B cell (primary cell): ENCODE measurements around the gene PLEKHA5. TPM values are rescaled to one million over a fixed set of nuclear protein-coding genes. Genes with fewer than 3 reads are reported as not detected.

Experiments
- ATAC-seq: fragments of 200-7000 bp; cut with Tn5 transposase; one replicate; pipeline ENCODE4 v1.10.0; 2021; ENCODE audit warnings: low read depth, mild to moderate bottlenecking, moderate number of reproducible peaks, moderate library complexity
- CTCF ChIA-PET: fragments of 350-600 bp; sonication (Branson Sonifier 250); formaldehyde crosslinking; loops from one replicate; lab custom pipeline; 2021; ENCODE audit warnings: antibody characterized with exemption, inconsistent platforms; lab: Charles Lee
- POLR2A ChIA-PET: fragments of 350-600 bp; sonication (Branson Sonifier 250); formaldehyde crosslinking; loops from one replicate; lab custom pipeline; 2021; ENCODE audit warnings: antibody characterized with exemption; lab: Charles Lee
- DNase-seq: peaks from one replicate; pipeline ENCODE4 v3.0.0; 2013
- H2AFZ ChIP-seq: 2 replicates; pipeline ENCODE4 v1.6.1; 2012; ENCODE audit warnings: mild to moderate bottlenecking, low read depth, low read length; ENCODE audit not compliant: insufficient read depth, poor library complexity, severe bottlenecking
- H3K27ac ChIP-seq, 2 donors: 1 replicate in 1 of 2; 2 replicates in 1 of 2; pipeline ENCODE4 v1.5.1; 2012 to 2013; ENCODE audit warnings: low read length in 2 of 2, mild to moderate bottlenecking in 2 of 2, moderate library complexity in 1 of 2
- H3K27me3 ChIP-seq, 4 experiments: fragments of 200-600 bp in 1 of 4; sonication (generic) in 1 of 4; replicated peaks in 1 of 4; 1 replicate in 2 of 4; 2 replicates in 2 of 4; pipeline versions ENCODE4 v1.6.1 to v1.7.0; 2013 to 2016; ENCODE audit warnings: low read length in 3 of 4, mild to moderate bottlenecking in 2 of 4, mixed read lengths in 1 of 4, moderate library complexity in 1 of 4; ENCODE audit not compliant: insufficient read depth in 4 of 4, control insufficient read depth in 3 of 4; ENCODE audit errors: control extremely low read depth in 1 of 4
- H3K36me3 ChIP-seq, 2 experiments: replicated peaks in 1 of 2; 1 replicate in 1 of 2; 2 replicates in 1 of 2; pipeline versions ENCODE4 v1.6.1 to v1.7.1; 2013; ENCODE audit warnings: low read length in 1 of 2; ENCODE audit not compliant: insufficient read depth in 2 of 2, control insufficient read depth in 1 of 2; ENCODE audit errors: control extremely low read depth in 1 of 2, extremely low read depth in 1 of 2
- H3K4me1 ChIP-seq, 2 donors: fragments of 200-600 bp in 1 of 2; sonication (generic) in 1 of 2; 1 replicate in 1 of 2; 2 replicates in 1 of 2; pipeline versions ENCODE4 v1.5.1 to v1.6.1; 2013 to 2017; ENCODE audit warnings: low read length in 2 of 2; ENCODE audit not compliant: control insufficient read depth in 2 of 2, insufficient read depth in 2 of 2
- H3K4me2 ChIP-seq: replicated peaks from 2 replicates; pipeline ENCODE3; 2012; ENCODE audit warnings: mild to moderate bottlenecking, low read depth, low read length; ENCODE audit not compliant: poor library complexity, severe bottlenecking
- H3K4me3 ChIP-seq, 5 experiments: fragments of 200-600 bp in 1 of 5; sonication (generic) in 1 of 5; 1 replicate in 3 of 5; 2 replicates in 2 of 5; pipeline versions ENCODE4 v1.5.1 to v1.7.0; 2011 to 2016; ENCODE audit warnings: low read length in 4 of 5, mild to moderate bottlenecking in 4 of 5, low read depth in 2 of 5, control low read depth in 1 of 5, moderate library complexity in 1 of 5; ENCODE audit not compliant: insufficient read depth in 1 of 5; ENCODE audit errors: control extremely low read depth in 1 of 5, extremely low read depth in 1 of 5
- H3K79me2 ChIP-seq: fragments of 200-600 bp; sonication (generic); one replicate; pipeline ENCODE4 v1.6.0; 2016; ENCODE audit warnings: low read length; ENCODE audit not compliant: control insufficient read depth, insufficient read depth
- H3K9ac ChIP-seq: fragments of 200-600 bp; sonication (generic); 2 replicates; pipeline ENCODE4 v1.6.1; 2017; ENCODE audit warnings: mild to moderate bottlenecking, low read length, moderate library complexity
- H3K9me3 ChIP-seq, 3 donors: one replicate each; pipeline versions ENCODE4 v1.6.1 to v1.7.1; 2013; ENCODE audit warnings: low read length in 2 of 3; ENCODE audit not compliant: control insufficient read depth in 2 of 3, insufficient read depth in 1 of 3; ENCODE audit errors: control extremely low read depth in 1 of 3
- H4K20me1 ChIP-seq: 2 replicates; pipeline ENCODE4 v1.6.0; 2012; ENCODE audit warnings: mild to moderate bottlenecking, low read length; ENCODE audit not compliant: insufficient read depth, control insufficient read depth, poor library complexity, severe bottlenecking
- H3K27ac Mint-ChIP-seq: one replicate; pipeline ENCODE4 v1.8.0; 2021; ENCODE audit warnings: mixed read lengths
- H3K27me3 Mint-ChIP-seq: one replicate; pipeline ENCODE4 v1.8.0; 2021; ENCODE audit warnings: mixed read lengths
- H3K4me1 Mint-ChIP-seq: one replicate; pipeline ENCODE4 v1.8.0; 2021; ENCODE audit warnings: mixed read lengths
- H3K4me3 Mint-ChIP-seq: one replicate; pipeline ENCODE4 v1.8.0; 2021; ENCODE audit warnings: mixed read lengths
- H3K9me3 Mint-ChIP-seq: one replicate; pipeline ENCODE4 v1.8.0; 2022; ENCODE audit warnings: mixed read lengths; ENCODE audit not compliant: insufficient read depth
- EZH2 ChIP-seq: IDR thresholded peaks from 2 replicates; pipeline ENCODE4 v1.6.1; 2012; ENCODE audit warnings: borderline replicate concordance, low read depth, mild to moderate bottlenecking, moderate library complexity, low read length; ENCODE audit not compliant: insufficient read depth, poor library complexity, severe bottlenecking
- WGBS: methylation state at CpG from one replicate; pipeline ENCODE4 v1.1.5; 2013; ENCODE audit warnings: missing lambda C conversion rate; ENCODE audit not compliant: insufficient coverage; 5-methylcytosine and 5-hydroxymethylcytosine counted together
- intact Hi-C: fragments of 100-400 bp; cut with micrococcal nuclease; formaldehyde crosslinking; loops from one replicate; pipeline ENCODE4 v1.10.0; 2022
- polyA plus RNA-seq: library from polyadenylated mRNA; depleted of rRNA; stranded (reverse); fragments of >200 nt; gene quantifications from 2 replicates; pipeline ENCODE4 v1.2.3, GENCODE V29; 2012
- total RNA-seq, 2 donors: library from RNA; stranded (reverse); fragments of 120-200 nt in 1 of 2; gene quantifications; 1 replicate in 1 of 2; 2 replicates in 1 of 2; pipeline versions ENCODE4 v1.2.3 to v1.2.4, GENCODE V29; 2013 to 2022
- TF ChIP-seq, protein P1 (sequence below): fragments of 200-600 bp; IDR thresholded peaks from one replicate; pipeline ENCODE4 v1.8.0; 2022; ENCODE audit warnings: antibody characterized with exemption, mild to moderate bottlenecking

Gene PLEKHA5
- total and polyA plus RNA-seq, 2 donors (not counting 1 experiment from before 2014, with no cell fraction given) = 0.03 to 0.22 TPM

GRCh38 chr12:19129122-19129485, 429 bp upstream of the PLEKHA5 start:
- ChIA-PET CTCF (no interaction called here), POLR2A (no interaction called here)
- H3K79me2 ChIP-seq = no peaks in the 10 kb centered on the region
- TF ChIP-seq, protein P1, sequence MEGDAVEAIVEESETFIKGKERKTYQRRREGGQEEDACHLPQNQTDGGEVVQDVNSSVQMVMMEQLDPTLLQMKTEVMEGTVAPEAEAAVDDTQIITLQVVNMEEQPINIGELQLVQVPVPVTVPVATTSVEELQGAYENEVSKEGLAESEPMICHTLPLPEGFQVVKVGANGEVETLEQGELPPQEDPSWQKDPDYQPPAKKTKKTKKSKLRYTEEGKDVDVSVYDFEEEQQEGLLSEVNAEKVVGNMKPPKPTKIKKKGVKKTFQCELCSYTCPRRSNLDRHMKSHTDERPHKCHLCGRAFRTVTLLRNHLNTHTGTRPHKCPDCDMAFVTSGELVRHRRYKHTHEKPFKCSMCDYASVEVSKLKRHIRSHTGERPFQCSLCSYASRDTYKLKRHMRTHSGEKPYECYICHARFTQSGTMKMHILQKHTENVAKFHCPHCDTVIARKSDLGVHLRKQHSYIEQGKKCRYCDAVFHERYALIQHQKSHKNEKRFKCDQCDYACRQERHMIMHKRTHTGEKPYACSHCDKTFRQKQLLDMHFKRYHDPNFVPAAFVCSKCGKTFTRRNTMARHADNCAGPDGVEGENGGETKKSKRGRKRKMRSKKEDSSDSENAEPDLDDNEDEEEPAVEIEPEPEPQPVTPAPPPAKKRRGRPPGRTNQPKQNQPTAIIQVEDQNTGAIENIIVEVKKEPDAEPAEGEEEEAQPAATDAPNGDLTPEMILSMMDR = no peak
- TF ChIP-seq EZH2 = no peak
- peaks cover 13 to 14% of the 10 kb centered on the region in 2 donors for H3K4me1 ChIP-seq
- peak overlapping the region in 1 of 5 experiments; percentile 12 for H3K4me3 ChIP-seq
- peaks cover 46% of the 10 kb centered on the region for H3K27me3 Mint-ChIP-seq
- H3K9me3 ChIP-seq = peaks cover 4 to 8% (median 8%) of the 10 kb centered on the region in 3 donors
- peaks cover 13% of the 10 kb centered on the region for H3K4me1 Mint-ChIP-seq
- no peak for ATAC-seq
- no peaks in the 10 kb centered on the region for H4K20me1 ChIP-seq
- H2AFZ ChIP-seq = no peak overlapping the region
- H3K27ac ChIP-seq = no peak overlapping the region
- peak overlapping the region; percentile 55 for H3K4me2 ChIP-seq
- peaks cover 13% of the 10 kb centered on the region for H3K9me3 Mint-ChIP-seq
- peaks cover 0 to 16% (median 15%) of the 10 kb centered on the region in 4 experiments for H3K27me3 ChIP-seq
- no peak overlapping the region for H3K9ac ChIP-seq
- no peaks in the 10 kb centered on the region for H3K36me3 ChIP-seq
- H3K4me3 Mint-ChIP-seq = peak overlapping the region; percentile 71
- DNase-seq = no peak
- 4% methylated on average over 8 of the region's 12 CpGs for WGBS
- H3K27ac Mint-ChIP-seq = no peak overlapping the region
- intact Hi-C loops = no loop called here

DNA sequence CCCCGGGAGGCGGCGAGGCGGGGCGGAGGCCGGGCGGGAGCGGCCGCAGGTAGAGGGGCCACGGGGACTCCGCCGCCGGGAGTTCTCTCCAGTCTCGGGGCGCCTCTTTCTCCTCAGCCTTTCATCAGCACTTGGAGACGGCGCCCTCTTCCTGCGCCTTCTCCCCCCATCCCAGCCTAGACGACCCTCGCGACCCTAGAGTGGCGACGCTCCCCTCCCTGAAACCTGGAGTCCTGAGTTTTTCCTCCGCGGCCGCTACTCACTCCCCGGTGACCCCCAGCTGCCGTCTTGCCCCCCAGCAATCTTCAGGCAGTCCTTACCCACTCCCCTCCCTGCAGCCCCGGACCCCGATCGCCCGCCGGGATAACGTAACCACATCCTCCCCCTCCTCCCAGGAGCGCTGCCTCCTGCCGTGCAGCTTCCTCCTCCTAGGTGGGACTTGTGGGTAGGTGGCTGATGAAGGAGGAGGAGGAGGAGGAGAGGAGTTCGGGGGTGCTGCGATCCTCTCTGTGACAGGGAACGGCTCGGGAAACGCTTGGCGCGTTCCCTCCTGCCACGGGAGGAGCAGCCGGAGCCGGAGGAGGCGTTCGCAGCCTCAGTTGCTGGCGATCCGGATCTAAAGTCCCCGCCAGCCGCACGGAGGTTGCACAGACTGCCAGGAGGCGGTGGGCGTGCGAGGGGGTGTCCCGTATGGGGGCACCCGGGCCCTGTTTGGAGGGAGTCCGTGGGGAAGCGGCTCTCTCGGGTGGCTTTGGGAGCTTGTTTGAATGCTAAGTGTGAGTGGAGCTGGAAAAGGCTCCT, 891 bp downstream of the PLEKHA5 start:
- Histone ChIP-seq H3K79me2 (no peaks in the 10 kb centered on the region), H3K36me3 (no peaks in the 10 kb centered on the region), H3K4me2 (peak overlapping the region; percentile 80), H3K27ac (no peak overlapping the region), H3K4me1 (peaks cover 13 to 14% of the 10 kb centered on the region in 2 donors), H4K20me1 (no peaks in the 10 kb centered on the region), H3K27me3 (peaks cover 0 to 20% (median 15%) of the 10 kb centered on the region in 4 experiments), H2AFZ (peak overlapping the region; percentile 65), H3K9ac (peak overlapping the region; percentile 50), H3K4me3 (peak overlapping the region; percentile 29 to 56 (median 42)), H3K9me3 (peaks cover 4 to 8% (median 8%) of the 10 kb centered on the region in 3 donors)
- peaks cover 11% of the 10 kb centered on the region for H3K9me3 Mint-ChIP-seq
- no peak overlapping the region for H3K27ac Mint-ChIP-seq
- intact Hi-C loops = no loop called here
- H3K4me3 Mint-ChIP-seq = peak overlapping the region; percentile 80
- ChIA-PET CTCF (no interaction called here), POLR2A (no interaction called here)
- no peak for ATAC-seq
- TF ChIP-seq, protein P1 = no peak
- no peak for TF ChIP-seq EZH2
- WGBS = 5% methylated on average over 52 of the region's 61 CpGs
- H3K4me1 Mint-ChIP-seq = peaks cover 13% of the 10 kb centered on the region
- peak; percentile 15 for DNase-seq
- peaks cover 46% of the 10 kb centered on the region for H3K27me3 Mint-ChIP-seq
